Activated T-helper 1 cell treated with anti-CD3 and anti-CD28 coated beads, Interleukin-2, amount 50 U/mL, for 16 hours (primary cell): Measurements from ENCODE around the gene TANC1.

Experiments
- DNase-seq, 2 donors: peaks; one replicate each; pipeline ENCODE4 v3.0.0-alpha.2; 2020; ENCODE audit warnings: low read depth in 1 of 2, low spot score in 1 of 2

Gene TANC1

DNA sequence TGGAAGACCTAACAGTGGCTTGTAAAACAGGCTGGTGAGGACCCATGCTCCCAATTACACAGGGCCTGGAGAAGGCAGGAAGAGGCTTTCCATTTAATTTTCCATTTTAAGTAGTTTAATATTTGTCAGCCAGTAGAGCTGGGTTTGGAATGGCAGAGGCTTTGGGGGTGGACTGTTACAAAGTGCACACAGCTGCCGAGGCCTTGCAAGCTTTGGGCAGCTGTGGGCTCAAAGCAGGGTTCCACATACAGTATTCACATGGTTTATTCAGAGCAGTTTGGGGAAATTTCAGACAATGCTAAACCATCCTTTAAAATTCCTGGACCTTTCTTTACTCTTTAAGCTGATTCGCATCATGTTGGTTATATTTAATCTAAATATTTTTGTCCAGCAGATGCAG lies 185.5 kb downstream of the TANC1 start:
- DNase-seq, result no peak

DNA sequence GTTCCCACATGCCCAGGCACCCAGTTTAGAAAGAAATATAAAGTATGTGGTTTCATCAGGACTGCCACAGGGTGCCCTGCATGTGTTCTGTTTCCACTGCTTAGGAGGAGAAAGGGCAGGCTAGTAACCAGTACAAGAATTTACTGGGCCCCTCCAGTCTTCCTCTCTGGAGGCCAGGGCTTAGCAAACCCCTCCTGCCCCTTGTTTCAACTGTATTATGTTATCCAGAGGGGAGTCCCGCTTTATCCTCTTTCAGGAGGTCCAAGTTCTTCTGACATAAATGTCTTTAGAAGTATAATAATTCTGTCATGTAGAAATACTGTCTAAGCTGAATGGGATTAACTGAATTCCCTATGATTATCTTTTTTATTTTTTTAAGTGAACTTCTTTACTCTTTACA lies 185.9 kb downstream of the TANC1 start:
- no peak for DNase-seq

DNA sequence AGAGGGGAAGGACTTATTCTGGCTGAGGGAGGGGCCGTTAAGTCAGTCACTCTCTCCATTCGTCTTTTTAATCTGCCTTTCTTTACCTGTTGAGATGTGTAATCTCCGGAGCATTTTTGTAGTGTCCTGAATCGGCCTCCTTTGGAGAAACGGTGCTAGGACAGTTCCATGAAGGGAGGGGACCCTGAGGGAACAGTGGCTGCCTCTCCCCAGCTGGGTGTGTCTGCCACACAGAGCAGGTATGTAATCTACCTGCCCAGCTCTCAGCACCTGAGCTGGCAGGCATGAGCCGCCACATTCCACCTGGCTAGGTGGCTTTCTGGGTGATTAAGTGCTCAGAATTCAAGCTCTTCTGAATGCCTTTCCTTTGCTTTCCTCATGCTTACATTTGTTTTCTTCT lies 186.9 kb downstream of the TANC1 start:
- DNase-seq, result no peak

DNA sequence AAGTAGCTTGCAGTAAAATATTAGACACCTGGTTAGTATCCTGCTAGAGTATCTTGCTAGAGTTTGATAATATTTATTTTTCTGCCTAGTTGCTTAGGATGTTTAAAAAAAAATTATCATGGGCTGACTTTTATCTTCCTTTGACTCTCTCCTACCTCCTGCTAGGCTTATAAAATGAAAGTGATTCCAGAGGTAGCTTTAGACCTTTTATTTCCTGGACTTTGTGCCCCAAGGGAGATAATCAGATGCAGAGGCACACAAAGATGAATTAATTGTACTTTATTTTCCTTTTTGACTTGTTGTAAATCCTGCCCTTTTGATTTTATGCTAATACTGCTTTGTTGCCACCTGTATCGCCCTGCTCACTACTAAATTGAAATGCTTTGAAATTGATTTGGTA lies 187.4 kb downstream of the TANC1 start:
- no peak for DNase-seq

DNA sequence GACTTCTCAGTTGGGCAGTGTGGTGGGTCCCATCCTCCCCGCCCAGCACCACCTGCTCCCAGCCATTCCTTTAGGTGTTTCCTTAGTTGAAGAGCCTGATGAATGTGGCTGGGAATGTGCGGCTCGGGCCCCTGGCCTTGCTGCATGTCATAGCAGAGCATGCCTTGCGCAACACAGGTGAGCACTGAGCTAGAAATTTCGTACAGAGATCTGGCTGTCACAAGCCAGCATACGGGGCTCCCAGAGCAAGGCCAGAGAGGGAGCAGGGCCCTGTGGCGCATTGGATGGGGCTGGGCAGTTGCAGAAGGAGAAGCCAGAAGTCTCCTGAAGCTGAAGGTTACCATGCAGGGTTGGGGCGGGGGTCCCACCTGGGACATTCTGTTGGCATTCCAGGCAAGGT lies 188.4 kb downstream of the TANC1 start:
- no peak for DNase-seq

DNA sequence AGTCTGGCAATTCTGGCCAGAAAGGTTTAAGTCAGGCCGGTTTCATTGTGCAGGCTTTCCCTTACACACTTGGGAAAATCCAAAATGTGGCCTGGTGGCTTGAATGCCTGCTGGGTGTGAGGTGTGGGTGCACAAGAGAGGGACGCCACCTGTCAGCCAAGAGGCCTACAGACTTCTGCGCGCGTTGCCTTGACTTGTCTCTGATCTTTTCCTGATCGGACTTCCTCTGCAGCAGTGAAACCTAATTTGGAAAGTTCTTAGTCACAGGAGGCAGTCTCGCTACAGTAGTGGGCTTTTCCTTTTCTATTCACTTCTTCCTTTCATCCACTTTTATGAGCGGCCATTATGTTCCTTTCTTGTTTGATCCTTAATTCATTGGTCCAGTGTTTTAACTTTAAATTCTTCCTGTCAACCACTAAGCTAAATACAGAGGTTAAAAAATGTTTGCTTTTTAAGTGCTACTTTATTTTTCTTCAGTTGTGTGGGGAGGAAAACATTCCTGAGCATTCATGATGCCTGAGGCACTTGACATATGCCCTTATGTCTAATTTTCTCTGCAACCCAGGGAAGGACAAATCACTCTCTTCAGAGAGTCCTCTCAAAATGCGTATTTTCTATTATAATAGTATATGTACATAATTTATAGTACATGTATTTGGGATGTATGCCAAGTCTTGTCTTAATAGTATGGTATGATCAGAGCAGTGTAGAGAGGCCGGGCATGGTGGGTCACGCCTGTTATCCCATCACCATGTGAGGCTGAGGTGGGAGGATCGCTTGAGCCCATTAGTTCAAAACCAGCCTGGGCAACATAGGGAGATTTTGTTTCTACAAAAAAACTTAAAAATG lies 189.1 kb downstream of the TANC1 start:
- no peak for DNase-seq

DNA sequence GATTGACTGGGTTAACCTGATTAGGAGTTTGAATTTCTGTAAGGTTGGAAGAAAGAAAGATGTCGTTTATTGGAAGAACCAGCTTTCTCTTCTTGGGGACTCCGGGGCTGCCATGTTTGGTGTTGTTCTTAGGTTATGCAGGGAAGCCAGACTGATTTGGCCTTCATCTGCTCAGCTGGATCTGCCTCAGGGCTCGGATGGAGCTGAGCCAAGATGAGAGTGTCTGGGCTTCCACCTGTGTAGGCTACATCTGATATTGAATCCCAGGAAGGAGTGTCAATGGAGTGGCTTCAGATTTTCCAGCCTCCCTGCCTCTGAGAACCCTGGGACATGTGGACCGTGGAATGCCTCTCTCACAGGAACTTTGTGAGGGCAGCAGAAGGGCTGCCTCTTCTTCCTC lies 192.0 kb downstream of the TANC1 start:
- no peak for DNase-seq

DNA sequence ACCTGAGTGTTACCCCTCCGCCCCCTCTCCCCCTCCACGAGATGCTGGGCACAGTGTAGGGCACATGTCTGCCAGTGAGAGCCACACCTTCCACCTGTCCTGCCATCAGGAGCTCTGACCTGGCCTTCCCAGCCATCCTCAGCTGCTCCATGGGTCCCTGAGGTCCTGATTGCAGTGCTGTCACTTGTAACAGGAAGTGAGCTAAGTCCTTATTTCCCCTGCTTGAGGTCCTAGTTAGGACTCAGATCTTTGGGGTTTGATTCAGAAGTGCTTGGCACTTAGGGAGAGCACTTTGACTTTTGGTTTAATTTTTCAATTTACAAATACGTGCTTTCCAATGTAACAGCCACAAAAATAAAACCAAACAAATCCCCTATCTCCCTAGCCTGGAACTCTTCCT lies 192.5 kb downstream of the TANC1 start:
- no peak for DNase-seq

DNA sequence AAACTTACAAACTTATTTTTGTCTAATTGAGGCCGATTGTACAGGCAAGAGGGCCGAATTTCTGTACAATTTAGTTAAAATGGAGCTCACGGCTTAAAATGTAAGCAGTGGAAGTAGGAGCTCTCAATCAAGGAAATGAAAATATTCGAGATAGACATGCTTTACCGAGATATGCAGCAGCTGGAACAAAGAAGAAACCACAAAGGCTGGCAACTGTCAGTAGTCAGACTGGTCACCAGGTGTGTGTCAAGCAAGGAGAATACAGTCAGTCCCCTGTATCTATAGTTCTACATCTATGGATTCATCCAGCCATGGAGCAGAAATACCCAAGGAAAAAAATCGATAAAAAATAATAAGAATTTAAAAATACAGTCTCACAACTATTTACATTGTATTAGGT lies 195.5 kb downstream of the TANC1 start:
- DNase-seq, result no peak

DNA sequence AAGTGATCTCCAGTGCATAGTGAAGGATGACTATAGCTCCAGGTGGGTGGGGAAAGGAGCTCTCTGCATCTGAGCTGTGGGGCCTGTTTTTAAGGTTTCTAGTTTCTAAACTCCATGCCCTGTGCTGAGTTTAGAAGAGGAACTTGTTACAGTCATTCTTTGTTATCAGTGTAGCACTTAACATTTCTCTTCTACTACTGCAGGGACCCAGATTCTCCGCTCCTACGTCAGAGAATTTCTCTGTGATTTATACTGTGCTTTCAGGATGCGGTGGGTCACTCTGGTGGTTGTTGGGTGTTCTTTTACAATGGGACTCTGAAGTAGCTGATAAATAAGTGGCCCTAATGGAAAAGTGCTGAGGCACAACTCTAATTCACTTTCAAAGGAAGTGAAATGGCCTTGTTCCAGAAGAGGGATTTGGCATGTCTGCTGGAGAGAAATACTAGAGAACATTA lies 196.0 kb downstream of the TANC1 start:
- no peak for DNase-seq

DNA sequence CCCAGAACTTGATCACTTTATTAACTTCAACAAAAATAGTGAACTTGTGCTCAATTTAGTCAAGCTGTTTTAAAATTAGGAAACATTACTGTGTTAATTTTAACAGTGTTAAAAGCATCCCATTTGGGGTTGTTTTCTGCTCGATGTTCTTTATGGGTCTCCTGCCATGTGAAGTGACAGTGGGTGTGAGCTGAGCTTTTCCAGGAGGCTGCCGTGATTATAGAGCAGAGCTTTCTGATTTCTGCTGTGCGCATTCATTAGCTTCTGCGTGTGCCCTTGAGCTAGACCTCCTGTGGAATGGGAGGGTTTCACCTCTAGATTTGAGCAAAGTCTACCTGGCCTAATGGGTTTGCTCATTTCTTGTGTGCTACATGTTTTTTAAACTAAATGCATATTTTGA lies 196.6 kb downstream of the TANC1 start:
- no peak for DNase-seq

DNA sequence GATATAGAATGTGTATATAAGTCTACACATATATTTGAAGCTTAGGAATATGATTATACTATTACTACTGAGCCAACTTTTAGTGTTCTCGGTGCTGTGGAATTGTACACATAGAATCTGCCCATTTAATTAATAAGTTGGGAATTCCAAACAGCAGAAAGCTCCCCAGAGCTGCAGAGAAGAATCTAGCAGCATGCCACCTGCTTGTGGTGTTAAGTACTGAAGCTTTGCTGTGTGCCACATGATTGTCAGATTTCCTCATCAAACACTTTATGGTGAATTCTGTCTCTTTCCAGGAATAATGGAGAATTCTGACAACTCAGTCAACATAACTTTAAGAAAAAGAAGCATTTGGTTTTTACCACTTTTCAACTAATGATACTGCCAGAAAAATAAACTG lies 200.3 kb downstream of the TANC1 start:
- no peak for DNase-seq

DNA sequence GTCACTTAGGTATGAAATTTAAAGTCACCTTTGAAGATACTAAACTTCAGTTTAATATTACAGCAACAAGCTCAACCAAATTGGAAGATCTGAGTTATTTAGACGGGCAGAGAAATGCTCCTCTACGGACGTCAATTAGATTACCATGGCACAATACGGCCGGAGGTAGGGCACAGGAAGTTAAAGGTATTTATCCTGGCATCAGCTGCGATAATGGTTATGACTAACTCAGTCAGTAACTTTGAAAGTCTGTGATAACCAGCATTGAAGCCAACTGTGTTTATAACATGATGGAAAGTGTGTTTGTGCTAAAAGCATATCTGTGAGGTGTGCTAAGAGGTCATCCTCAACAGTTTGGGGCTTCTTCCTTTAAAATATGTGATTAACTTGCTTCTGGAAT lies 200.7 kb downstream of the TANC1 start:
- no peak for DNase-seq

DNA sequence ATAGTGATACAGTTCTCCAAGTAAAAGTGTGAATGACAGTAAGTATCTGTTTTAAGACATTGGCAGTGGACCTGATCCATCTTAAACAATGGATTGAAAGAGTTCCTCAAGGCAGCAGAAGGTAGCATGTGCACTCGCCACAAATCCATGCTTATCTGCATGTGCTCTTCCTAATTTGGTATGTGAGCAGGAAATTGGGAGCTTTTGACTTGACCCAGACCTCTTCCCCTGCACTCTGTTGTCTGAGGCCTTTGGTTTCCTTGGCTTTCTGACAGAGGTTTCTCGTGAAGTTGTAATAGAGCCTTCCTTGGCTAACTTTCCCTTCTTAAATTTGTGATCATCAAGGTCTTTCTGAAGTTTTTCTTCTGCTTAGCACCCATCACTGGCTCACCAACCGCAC lies 204.0 kb downstream of the TANC1 start:
- no peak for DNase-seq

DNA sequence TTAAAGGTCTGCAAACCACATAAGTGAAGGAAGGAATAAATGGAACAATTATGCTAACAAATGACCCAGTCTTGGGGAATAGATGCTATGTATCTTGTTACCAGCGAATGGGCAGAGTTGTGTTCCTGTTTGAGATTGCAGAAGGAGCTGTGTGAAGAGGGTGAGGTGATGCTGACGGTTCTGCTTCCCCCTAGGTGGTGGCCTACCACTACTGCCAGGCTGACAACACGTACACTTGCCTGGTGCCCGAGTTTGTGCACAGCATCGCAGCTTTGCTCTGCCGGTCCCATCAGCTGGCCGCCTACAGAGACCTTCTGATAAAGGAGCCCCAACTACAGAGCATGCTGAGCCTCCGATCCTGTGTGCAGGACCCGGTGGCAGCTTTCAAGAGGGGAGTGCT lies 206.3 kb downstream of the TANC1 start:
- no peak for DNase-seq

DNA sequence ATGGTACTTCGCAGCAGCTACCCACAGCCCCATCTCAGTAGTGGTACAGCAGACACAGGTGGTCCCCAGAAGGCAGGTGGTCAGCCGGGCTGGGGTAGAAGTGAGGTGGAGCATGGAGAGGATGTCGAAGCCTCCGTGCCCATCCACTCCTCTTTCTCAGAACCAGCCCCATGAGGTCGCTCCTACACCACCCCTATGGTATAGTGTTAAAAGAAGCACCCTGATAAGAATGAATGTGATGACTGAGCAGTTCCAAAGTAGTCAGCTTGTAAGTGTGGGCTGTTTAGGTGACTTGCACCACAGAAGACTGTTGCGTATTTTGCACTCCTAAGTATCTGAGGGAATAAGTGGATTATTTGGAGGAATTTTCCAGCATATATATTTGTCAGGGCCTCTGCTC lies 206.7 kb downstream of the TANC1 start:
- no peak for DNase-seq

DNA sequence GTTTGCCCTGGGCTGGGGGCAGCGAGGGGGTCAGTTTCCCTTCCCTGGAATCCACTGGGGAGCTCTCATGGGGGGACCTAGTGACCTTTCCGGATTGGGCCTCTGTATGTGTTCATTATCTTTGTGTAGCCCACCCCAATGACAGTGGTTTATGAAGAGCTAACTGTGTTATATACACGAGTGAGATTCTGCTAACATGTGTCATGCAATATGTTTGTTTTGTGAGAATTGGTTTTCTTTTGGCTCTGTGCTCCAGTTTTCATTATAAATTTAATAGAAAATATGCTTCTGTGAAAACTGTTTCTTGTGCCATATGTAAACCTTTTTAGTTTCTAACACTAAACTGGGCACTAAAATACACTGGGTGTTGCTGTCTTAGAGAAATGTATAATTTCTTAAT lies 207.5 kb downstream of the TANC1 start:
- no peak for DNase-seq

DNA sequence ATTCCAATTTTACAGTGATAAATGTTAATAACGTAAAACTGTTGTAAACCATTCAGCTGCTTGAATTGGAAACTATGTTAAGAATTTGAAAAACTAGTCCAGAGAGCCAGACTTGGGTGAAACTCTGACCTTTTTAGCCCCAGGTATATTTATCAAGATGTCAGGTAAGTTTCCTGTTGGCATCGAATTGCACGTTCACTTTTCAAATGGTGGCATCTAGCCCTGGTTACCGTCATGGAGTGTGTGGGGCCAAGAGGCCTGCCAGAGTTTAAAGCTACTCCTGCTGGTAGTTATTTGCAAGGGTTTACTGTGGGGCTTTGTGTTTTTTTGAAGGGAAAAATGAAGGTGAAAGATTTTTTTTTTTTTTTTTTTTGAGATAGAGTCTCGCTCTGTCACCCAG lies 208.1 kb downstream of the TANC1 start:
- no peak for DNase-seq

DNA sequence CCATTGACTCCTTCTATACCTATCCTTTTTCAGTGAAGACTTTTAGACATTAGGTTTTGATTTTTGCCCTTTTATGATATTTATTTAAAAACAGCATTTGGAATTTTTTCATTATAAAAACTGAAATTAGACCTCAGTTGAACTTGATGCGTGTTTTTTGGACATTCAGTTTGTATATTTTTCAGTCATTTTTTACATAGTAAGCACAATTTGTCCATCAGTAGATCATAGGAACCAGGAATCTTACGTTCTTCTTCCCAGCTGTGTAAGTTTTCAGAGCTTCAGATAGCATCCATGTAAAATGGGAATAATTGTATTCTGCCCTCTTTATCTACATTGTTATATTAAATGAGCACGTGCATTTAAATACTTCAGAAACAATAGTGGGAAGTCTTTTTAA lies 208.9 kb downstream of the TANC1 start:
- DNase-seq, result no peak

DNA sequence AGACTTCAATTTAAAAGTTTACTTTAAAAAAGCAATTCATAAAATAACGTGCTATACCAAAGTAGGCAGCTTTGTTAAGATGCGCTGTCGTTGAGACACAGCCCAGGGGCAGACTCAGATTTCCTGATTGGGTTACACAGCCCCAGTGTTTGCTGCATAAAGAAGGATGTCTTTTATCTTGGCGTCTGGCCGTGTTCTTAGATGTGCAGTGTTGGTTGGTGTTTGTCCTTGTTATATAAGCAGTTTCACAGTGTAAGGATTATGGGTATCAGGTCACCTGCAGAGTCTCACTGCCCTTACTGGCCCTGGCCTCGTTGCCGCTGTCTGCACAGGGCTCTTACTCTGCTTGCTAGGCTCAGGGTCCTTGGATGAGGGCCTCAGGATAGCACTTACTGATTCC lies 209.5 kb downstream of the TANC1 start:
- DNase-seq, result no peak

DNA sequence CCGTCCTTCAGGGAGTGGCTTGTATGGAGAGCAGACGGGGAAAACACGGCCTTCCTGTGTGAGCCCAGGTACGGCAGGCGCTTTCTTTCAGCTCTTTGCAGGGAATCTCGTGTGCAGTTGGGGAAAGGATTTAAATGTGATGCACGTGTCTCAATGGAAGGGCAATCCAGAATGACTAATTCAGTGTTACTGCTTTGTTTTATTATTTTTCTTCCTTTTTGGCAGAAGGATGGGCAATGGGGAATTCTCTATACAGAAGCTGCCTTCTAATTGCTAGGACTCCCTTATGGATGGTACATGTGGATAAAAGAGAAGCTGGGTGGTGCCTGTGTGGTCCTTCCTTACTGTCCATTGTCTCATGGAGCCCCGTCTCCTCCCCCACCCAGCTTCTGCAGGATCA lies 210.7 kb downstream of the TANC1 start:
- no peak for DNase-seq

DNA sequence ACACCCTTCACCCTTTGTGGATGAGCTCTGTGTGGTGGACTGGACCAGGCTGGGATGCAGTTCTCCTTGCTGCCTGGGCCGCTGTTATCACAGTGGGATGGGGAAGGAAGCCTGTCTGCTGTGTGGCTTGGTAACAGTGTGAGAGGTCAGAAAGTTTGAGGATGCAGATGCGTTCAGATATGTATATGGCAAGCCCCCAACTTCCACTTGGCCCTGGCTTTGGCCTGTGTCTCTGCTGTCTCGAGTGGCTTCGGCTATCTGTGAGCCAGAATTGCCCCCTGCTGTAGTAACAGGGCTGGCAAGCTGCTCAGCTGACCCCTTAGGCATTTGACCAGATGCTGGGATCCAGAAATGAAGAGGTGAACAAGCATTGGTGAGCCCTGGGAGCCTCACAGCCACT lies 211.3 kb downstream of the TANC1 start:
- no peak for DNase-seq

DNA sequence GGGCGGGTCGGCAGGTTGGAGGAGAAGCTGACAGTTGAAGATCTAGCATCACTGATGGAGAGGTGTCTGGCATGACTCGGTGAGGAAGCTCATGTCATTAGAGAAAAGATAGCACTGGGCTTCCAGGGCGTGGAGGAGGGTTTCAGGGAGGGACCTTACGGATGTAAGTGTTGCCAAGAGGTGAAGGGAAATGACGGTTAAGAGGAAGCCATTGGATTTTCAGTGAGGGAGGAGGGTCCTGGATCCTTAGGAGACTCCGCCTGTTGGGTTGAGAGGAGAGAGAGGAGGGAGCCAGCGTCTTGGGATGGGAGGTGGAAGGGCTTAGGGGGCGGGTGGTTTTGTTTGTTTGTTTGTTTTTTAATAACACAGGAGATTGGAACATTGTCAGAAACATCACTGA lies 214.9 kb downstream of the TANC1 start:
- no peak for DNase-seq
